ENCODE data around the gene PPARD. TPM values are rescaled to one million over a fixed set of nuclear protein-coding genes. Genes with fewer than 3 reads are reported as not detected.

Gene PPARD
- polyA plus RNA-seq, 3 donors from 2014 or later, result 0.98 to 6.0 (median 2.0) TPM

GRCh38 chr6:35461270-35461669 lies 118.9 kb downstream of the PPARD start:
- H3K9me3 Mint-ChIP-seq, result no peaks in the 10 kb centered on the region
- H3K4me3 Mint-ChIP-seq, result no peak overlapping the region
- H3K36me3 Mint-ChIP-seq, result peaks cover 3 to 22% (median 21%) of the 10 kb centered on the region in 3 donors
- no peak for DNase-seq
- H3K27ac Mint-ChIP-seq, result no peak overlapping the region
- H3K4me1 Mint-ChIP-seq, result no peaks in the 10 kb centered on the region
- H3K27me3 Mint-ChIP-seq (ENCODE audit: low read depth in 3 of 3), result no peaks in the 10 kb centered on the region

DNA sequence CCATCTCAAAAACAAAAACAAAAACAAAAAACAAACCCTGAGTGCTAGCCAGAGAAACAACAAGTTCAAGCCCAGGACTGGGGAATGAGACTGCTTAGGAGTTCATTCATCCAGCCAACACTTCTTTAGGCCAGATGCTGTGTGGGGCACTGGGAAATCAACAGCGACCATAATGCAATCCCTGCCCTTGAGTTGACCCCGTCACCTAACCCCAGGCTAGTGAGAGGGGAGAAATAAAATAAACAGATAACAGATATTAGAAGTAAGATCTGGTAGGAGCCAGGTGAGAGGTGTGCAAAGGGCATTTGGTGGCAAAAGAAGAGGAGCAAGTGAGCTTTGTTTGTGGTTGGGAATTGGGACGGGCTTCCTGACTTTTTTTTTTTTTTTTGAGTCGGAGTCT lies 120.9 kb downstream of the PPARD start:
- Mint-ChIP-seq H3K36me3 (peaks cover 3 to 15% (median 15%) of the 10 kb centered on the region in 3 donors), H3K4me3 (no peak overlapping the region), H3K27me3 (ENCODE audit: low read depth in 3 of 3) (peaks cover 4 to 7% (median 6%) of the 10 kb centered on the region in 3 donors), H3K9me3 (no peaks in the 10 kb centered on the region), H3K27ac (no peak overlapping the region), H3K4me1 (peaks cover 11% of the 10 kb centered on the region in 2 donors)
- no peak for DNase-seq

DNA sequence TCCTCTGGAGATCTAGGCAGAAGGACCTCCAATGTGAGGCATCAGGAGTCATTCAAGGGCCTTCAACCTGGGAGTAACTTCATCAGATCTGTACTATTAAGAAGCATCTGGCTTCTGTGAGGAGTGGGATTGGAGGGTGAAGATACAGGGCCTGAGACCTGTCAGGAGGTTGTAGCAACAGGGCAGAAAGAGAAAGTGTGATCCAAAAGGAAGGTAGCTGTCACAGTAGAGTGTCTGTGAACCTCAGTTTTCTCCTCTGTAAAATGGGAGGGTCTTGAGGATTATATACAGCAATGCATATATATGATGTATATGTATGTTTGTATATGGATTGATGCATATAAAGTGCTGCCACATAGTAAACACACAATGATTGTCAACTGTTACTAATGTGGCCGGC lies 123.3 kb downstream of the PPARD start:
- H3K4me3 Mint-ChIP-seq, result peak overlapping the region in 1 of 5 donors; percentile 4
- peaks cover 5 to 15% (median 9%) of the 10 kb centered on the region in 3 donors for H3K27me3 Mint-ChIP-seq (ENCODE audit: low read depth in 3 of 3)
- H3K36me3 Mint-ChIP-seq, result peaks cover 10 to 19% (median 14%) of the 10 kb centered on the region in 3 donors
- DNase-seq, result no peak
- no peaks in the 10 kb centered on the region for H3K9me3 Mint-ChIP-seq
- no peak overlapping the region for H3K27ac Mint-ChIP-seq
- peaks cover 27 to 29% of the 10 kb centered on the region in 2 donors for H3K4me1 Mint-ChIP-seq

DNA sequence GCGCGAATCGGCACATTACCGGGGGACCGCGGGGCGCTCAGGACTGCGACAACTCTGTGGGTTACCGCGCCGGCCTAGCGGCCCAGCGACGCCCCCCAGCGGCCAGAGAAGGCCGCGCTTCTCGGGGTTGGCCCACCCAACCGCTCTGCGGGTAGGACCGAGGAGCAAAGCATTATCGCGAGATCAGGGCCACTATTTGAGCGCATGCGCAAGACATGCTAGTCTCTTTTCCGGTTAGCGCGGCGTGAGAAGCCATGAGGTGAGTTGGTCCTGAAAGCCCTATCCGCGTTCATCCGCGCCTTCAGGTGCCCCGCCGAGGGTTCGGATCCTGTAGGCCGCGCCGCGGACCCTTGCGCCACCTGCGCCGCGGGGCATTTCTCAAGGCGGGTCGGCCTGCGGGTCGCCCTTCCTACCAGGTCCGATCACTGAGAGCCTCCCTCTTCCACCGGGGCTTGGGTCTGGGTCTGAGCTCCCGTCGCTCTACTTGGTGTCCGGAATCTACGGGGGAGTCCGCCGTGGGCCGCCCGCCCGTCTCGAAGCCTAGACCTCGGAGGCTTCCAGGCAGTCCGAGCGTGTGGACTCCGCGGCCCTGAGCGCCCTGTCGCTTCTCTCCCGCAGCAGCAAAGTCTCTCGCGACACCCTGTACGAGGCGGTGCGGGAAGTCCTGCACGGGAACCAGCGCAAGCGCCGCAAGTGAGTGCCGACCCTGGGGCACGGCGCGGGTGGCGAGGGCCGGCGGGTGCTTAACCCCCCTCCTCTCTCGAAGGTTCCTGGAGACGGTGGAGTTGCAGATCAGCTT lies 126.0 kb downstream of the PPARD start, which contains the start of gene RPL10A:
Gene RPL10A, plus strand, starts transcription at position 221 of the 799 bp plus-strand sequence. Its CDS starts 34 bp downstream, at position 255.
- Mint-ChIP-seq H3K4me3 (peak within 1 kb of the TSS; percentile 94 to 99 (median 98)), H3K9me3 (no peaks in the 10 kb centered on the region), H3K4me1 (peaks cover 39 to 41% of the 10 kb centered on the region in 2 donors), H3K36me3 (peaks cover 10 to 20% (median 14%) of the 10 kb centered on the region in 3 donors), H3K27ac (peak within 1 kb of the TSS; percentile 86 to 97 (median 96)), H3K27me3 (ENCODE audit: low read depth in 3 of 3) (peaks cover 5 to 15% (median 9%) of the 10 kb centered on the region in 3 donors)
- peak; percentile 94 to 96 (median 95) for DNase-seq

DNA sequence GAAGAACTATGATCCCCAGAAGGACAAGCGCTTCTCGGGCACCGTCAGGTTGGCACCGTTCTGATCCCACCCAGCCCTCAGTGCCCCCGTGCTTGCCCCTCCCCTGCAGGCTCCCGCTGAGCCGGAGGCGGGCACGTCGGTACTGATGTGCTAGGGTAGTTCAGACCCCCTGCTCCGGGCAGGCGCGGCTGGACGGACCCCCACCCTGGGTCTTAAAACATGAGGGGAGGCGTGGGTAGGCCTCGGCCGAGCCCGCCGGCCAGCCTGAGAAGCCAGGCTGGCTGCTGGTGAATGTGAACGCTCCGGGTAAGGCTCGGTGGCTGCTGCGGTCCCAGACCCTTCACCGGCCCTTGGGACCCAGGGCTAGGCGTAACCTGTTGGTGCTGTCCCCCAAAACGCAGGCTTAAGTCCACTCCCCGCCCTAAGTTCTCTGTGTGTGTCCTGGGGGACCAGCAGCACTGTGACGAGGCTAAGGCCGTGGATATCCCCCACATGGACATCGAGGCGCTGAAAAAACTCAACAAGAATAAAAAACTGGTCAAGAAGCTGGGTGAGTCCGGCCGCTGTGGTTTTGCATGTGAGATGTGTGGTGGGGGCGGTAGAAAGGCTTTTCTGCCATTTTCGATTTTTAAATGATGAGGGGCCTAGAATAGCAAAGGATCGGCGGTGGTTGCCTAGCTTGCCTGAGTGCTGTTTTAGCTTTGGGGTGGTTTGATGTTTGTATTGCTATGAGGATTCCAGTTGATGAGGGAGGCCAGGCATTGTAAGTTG lies 126.8 kb downstream of the PPARD start:
- Mint-ChIP-seq H3K27ac (peak overlapping the region; percentile 86 to 97 (median 96)), H3K4me3 (peak overlapping the region; percentile 94 to 99 (median 98)), H3K9me3 (no peaks in the 10 kb centered on the region), H3K36me3 (peaks cover 9 to 20% (median 11%) of the 10 kb centered on the region in 3 donors), H3K27me3 (ENCODE audit: low read depth in 3 of 3) (peaks cover 5 to 15% (median 9%) of the 10 kb centered on the region in 3 donors), H3K4me1 (peaks cover 39 to 41% of the 10 kb centered on the region in 2 donors)
- DNase-seq, result peak in 1 of 3 donors; percentile 11

DNA sequence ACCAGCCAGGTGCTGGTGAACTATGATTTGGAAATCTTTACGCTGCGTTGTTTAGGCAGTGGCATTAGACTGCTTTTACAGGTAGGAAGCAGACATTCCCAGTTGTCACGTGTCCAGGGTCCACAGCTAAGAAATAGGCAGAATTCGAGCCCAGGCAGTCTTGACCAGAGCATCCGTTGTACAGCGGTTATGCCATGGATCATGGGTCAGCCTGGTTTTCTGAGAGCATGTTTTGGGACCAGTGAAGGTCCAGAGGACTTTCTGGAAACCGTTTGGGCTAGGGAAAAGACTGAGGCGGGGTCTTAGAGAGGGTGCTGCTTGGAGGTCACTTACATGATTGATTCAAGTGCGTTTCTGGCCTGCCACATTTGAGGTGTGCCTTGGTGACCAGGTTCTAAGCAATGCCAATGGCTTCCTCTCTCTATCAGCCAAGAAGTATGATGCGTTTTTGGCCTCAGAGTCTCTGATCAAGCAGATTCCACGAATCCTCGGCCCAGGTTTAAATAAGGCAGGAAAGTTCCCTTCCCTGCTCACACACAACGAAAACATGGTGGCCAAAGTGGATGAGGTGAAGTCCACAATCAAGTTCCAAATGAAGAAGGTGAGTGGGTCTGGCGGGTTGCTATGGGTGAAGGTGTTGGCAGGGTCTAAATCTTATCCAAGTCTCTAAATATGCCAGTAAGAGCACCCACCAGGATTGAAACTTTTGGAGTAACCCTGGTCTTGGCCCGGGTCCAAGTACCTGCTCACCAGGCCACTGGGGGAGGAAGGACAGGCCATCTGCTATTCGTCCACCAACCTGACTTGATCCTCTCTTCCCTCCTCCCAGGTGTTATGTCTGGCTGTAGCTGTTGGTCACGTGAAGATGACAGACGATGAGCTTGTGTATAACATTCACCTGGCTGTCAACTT lies 127.6 kb downstream of the PPARD start:
- Mint-ChIP-seq H3K9me3 (no peaks in the 10 kb centered on the region), H3K36me3 (peaks cover 9 to 20% (median 13%) of the 10 kb centered on the region in 3 donors), H3K4me1 (peaks cover 39 to 41% of the 10 kb centered on the region in 2 donors), H3K4me3 (peak overlapping the region; percentile 94 to 99 (median 98)), H3K27ac (peak overlapping the region; percentile 86 to 97 (median 94)), H3K27me3 (ENCODE audit: low read depth in 3 of 3) (peaks cover 5 to 15% (median 9%) of the 10 kb centered on the region in 3 donors)
- DNase-seq, result no peak

- Mint-ChIP-seq H3K27me3 (ENCODE audit: low read depth in 3 of 3) (peaks cover 5 to 15% (median 9%) of the 10 kb centered on the region in 3 donors), H3K27ac (peak overlapping the region; percentile 31 to 96 (median 88)), H3K4me3 (peak overlapping the region; percentile 94 to 99 (median 98)), H3K9me3 (no peaks in the 10 kb centered on the region), H3K36me3 (peaks cover 9 to 20% (median 11%) of the 10 kb centered on the region in 3 donors), H3K4me1 (peaks cover 39 to 41% of the 10 kb centered on the region in 2 donors)
- DNase-seq, result no peak
These were observed 128.3 kb downstream of the PPARD start for GRCh38 chr6:35470663-35471120.

GRCh38 chr6:35471836-35472345 lies 129.5 kb downstream of the PPARD start:
- no peak overlapping the region for H3K4me3 Mint-ChIP-seq
- H3K27me3 Mint-ChIP-seq (ENCODE audit: low read depth in 3 of 3), result peaks cover 5 to 15% (median 9%) of the 10 kb centered on the region in 3 donors
- DNase-seq, result no peak
- H3K4me1 Mint-ChIP-seq, result peaks cover 39 to 41% of the 10 kb centered on the region in 2 donors
- H3K9me3 Mint-ChIP-seq, result no peaks in the 10 kb centered on the region
- peak overlapping the region in 3 of 6 donors; percentile 51 to 68 (median 57) for H3K27ac Mint-ChIP-seq
- peaks cover 9 to 20% (median 11%) of the 10 kb centered on the region in 3 donors for H3K36me3 Mint-ChIP-seq

- H3K9me3 Mint-ChIP-seq, result no peaks in the 10 kb centered on the region
- peaks cover 9 to 20% (median 11%) of the 10 kb centered on the region in 3 donors for H3K36me3 Mint-ChIP-seq
- peak overlapping the region in 3 of 6 donors; percentile 22 to 53 (median 48) for H3K27ac Mint-ChIP-seq
- H3K27me3 Mint-ChIP-seq (ENCODE audit: low read depth in 3 of 3), result peaks cover 1 to 9% (median 4%) of the 10 kb centered on the region in 3 donors
- H3K4me3 Mint-ChIP-seq, result no peak overlapping the region
- H3K4me1 Mint-ChIP-seq, result peaks cover 29 to 30% of the 10 kb centered on the region in 2 donors
- DNase-seq, result no peak
These were observed 130.9 kb downstream of the PPARD start for GRCh38 chr6:35473075-35473849.

DNA sequence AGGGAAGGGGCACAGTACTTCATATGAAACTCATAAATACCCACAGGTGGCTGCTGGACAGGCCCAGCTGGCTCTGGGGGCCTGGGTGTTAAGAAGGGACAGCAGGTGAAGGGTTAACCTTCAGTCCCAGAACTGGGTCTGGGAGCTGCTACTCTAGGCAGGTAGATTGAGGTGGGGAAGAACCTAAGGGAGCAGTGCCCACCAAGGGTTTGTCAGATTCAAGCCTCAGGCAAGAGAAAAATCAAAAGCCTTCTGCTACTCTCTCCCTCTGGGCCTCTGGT lies 131.4 kb downstream of the PPARD start:
- peaks cover 0 to 5% (median 2%) of the 10 kb centered on the region in 3 donors for H3K27me3 Mint-ChIP-seq (ENCODE audit: low read depth in 3 of 3)
- H3K27ac Mint-ChIP-seq, result peak overlapping the region in 1 of 6 donors; percentile 29
- DNase-seq, result no peak
- H3K4me3 Mint-ChIP-seq, result no peak overlapping the region
- no peaks in the 10 kb centered on the region for H3K9me3 Mint-ChIP-seq
- H3K4me1 Mint-ChIP-seq, result peaks cover 27 to 30% of the 10 kb centered on the region in 2 donors
- peaks cover 9 to 20% (median 11%) of the 10 kb centered on the region in 3 donors for H3K36me3 Mint-ChIP-seq

DNA sequence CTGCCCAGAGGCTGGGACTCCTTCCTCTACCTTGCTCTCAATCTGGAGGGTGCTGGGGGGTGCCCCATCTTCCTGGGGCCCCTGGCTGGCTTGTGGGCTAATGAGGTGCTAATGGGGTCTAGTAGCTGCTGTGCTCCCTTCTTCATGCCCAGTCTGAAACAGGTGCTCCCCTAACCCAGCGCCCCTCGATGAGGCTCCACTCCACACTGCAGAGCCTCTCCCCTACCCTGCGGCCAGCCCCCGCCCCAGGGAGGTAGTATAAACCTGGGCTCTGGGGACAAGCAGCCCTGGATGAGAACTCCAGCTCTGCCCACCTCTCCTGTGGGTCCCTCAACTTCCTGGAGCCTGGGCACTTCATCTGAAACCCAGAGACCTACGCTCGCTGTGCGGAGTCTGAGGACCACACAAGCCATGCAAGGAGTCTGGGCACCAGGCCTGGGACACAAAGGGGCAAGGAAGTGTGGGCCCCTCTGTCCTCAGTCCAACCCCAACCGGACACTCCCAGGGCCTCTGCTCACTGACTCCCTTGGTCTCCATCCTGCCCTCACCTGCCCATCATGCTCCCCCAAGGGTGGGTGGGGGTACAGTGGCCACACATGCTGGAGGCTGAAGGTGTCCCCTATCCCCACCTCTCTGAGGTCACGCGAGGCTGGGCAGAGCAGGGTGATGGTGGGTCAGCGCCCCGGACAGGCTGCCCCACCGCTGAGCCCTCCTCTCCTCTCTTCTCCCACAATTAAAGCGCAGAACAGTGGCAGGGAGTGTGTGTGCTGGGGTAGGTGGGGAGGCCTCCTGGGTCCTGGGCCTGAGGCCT lies 132.0 kb downstream of the PPARD start:
- Mint-ChIP-seq H3K27me3 (ENCODE audit: low read depth in 3 of 3) (peaks cover 0 to 5% (median 2%) of the 10 kb centered on the region in 3 donors), H3K27ac (peak overlapping the region in 1 of 6 donors; percentile 77), H3K4me1 (peaks cover 23 to 26% of the 10 kb centered on the region in 2 donors), H3K4me3 (no peak overlapping the region), H3K36me3 (peaks cover 8 to 18% (median 11%) of the 10 kb centered on the region in 3 donors), H3K9me3 (no peaks in the 10 kb centered on the region)
- DNase-seq, result no peak
